ENCODE data around the gene PNMA8A. TPM values are rescaled to one million over a fixed set of nuclear protein-coding genes. Genes with fewer than 3 reads are reported as not detected.

PNMA8A gene
- total and polyA plus RNA-seq, 2 of the 8 experiments (the other 6 are each of a cell fraction or from before 2014, with no cell fraction given) = 10.0 to 22.8 TPM

- TF ChIP-seq, protein P1, sequence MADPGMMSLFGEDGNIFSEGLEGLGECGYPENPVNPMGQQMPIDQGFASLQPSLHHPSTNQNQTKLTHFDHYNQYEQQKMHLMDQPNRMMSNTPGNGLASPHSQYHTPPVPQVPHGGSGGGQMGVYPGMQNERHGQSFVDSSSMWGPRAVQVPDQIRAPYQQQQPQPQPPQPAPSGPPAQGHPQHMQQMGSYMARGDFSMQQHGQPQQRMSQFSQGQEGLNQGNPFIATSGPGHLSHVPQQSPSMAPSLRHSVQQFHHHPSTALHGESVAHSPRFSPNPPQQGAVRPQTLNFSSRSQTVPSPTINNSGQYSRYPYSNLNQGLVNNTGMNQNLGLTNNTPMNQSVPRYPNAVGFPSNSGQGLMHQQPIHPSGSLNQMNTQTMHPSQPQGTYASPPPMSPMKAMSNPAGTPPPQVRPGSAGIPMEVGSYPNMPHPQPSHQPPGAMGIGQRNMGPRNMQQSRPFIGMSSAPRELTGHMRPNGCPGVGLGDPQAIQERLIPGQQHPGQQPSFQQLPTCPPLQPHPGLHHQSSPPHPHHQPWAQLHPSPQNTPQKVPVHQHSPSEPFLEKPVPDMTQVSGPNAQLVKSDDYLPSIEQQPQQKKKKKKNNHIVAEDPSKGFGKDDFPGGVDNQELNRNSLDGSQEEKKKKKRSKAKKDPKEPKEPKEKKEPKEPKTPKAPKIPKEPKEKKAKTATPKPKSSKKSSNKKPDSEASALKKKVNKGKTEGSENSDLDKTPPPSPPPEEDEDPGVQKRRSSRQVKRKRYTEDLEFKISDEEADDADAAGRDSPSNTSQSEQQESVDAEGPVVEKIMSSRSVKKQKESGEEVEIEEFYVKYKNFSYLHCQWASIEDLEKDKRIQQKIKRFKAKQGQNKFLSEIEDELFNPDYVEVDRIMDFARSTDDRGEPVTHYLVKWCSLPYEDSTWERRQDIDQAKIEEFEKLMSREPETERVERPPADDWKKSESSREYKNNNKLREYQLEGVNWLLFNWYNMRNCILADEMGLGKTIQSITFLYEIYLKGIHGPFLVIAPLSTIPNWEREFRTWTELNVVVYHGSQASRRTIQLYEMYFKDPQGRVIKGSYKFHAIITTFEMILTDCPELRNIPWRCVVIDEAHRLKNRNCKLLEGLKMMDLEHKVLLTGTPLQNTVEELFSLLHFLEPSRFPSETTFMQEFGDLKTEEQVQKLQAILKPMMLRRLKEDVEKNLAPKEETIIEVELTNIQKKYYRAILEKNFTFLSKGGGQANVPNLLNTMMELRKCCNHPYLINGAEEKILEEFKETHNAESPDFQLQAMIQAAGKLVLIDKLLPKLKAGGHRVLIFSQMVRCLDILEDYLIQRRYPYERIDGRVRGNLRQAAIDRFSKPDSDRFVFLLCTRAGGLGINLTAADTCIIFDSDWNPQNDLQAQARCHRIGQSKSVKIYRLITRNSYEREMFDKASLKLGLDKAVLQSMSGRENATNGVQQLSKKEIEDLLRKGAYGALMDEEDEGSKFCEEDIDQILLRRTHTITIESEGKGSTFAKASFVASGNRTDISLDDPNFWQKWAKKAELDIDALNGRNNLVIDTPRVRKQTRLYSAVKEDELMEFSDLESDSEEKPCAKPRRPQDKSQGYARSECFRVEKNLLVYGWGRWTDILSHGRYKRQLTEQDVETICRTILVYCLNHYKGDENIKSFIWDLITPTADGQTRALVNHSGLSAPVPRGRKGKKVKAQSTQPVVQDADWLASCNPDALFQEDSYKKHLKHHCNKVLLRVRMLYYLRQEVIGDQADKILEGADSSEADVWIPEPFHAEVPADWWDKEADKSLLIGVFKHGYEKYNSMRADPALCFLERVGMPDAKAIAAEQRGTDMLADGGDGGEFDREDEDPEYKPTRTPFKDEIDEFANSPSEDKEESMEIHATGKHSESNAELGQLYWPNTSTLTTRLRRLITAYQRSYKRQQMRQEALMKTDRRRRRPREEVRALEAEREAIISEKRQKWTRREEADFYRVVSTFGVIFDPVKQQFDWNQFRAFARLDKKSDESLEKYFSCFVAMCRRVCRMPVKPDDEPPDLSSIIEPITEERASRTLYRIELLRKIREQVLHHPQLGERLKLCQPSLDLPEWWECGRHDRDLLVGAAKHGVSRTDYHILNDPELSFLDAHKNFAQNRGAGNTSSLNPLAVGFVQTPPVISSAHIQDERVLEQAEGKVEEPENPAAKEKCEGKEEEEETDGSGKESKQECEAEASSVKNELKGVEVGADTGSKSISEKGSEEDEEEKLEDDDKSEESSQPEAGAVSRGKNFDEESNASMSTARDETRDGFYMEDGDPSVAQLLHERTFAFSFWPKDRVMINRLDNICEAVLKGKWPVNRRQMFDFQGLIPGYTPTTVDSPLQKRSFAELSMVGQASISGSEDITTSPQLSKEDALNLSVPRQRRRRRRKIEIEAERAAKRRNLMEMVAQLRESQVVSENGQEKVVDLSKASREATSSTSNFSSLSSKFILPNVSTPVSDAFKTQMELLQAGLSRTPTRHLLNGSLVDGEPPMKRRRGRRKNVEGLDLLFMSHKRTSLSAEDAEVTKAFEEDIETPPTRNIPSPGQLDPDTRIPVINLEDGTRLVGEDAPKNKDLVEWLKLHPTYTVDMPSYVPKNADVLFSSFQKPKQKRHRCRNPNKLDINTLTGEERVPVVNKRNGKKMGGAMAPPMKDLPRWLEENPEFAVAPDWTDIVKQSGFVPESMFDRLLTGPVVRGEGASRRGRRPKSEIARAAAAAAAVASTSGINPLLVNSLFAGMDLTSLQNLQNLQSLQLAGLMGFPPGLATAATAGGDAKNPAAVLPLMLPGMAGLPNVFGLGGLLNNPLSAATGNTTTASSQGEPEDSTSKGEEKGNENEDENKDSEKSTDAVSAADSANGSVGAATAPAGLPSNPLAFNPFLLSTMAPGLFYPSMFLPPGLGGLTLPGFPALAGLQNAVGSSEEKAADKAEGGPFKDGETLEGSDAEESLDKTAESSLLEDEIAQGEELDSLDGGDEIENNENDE (IDR thresholded peaks at IDR 0.05; ENCODE audit: insufficient replicate concordance, low read length) = no peak
- TF ChIP-seq SP1 (IDR thresholded peaks at IDR 0.05; ENCODE audit: low read depth, low read length) (no peak), ZNF274 (IDR thresholded peaks at IDR 0.05; ENCODE audit: borderline replicate concordance, extremely low read depth, low read length) (no peak), SP2 (IDR thresholded peaks at IDR 0.05; ENCODE audit: low read length) (no peak), KDM5A (IDR thresholded peaks at IDR 0.05; ENCODE audit: low read length) (0 out of 2 replicates have a peak, but pooled peaks have one; percentile 47), CTBP2 (IDR thresholded peaks at IDR 0.05; ENCODE audit: borderline replicate concordance, insufficient read depth, insufficient read length, low read length) (no peak), EZH2 (IDR thresholded peaks at IDR 0.05; ENCODE audit: low read depth, low read length, severe bottlenecking) (no peak), RNF2 (IDR thresholded peaks at IDR 0.05; ENCODE audit: borderline replicate concordance, low read depth, low read length, missing control alignments, poor library complexity, severe bottlenecking) (no peak), RAD21 (IDR thresholded peaks at IDR 0.05 in 1 of 2, conservative IDR thresholded peaks at IDR 0.05 in 1 of 2; ENCODE audit: low read depth in 2 of 2, low read length in 2 of 2) (no peak)
Measured at GRCh38 chr19:46471116-46471733, at the start of gene PNMA8A (continued).

All from H1 (cell line).